Stimulated activated CD8-positive, alpha-beta memory T cell treated with anti-CD3 and anti-CD28 coated beads, Interleukin-4, amount 100 ng/mL, for 48 hours (primary cell): ENCODE measurements around the gene IGF2.

ENCODE experiments used
- DNase-seq: peaks from one replicate; pipeline ENCODE4 v3.0.0-alpha.2; 2020

IGF2 gene

DNA sequence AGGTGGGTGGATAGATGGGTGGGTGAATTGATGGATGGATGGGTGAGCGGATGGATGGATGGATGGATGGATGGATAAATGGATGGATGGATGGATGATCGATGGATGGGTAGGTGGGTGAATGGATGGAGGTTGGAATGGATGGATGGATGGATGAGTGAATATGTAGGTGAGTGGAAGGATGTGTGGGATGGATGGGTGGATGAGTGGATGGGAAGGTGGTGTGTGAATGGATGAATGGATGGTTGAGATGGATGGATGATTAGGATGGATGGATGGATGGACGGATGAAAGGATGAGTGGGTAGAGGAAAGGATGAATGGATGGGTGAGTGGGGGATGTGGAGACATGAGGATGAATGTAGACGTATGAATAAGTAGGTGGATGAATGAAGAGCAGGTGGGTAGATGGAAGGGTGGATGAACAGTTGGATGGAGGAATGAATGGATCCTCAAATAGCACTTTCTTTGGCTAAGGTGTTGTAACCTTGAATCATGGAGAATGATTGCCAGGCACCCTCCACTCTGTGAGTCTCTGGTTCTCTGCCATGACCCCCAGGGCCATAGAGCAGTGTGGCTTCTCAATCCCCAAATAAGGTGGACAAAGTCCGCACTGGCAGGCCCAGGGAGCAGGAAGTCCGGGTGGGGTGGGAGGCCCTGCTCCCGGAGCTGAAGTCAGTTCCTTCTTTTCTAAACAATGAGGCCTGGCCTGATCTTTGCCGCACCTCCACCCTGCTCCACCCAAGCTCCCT is 36.9 kb downstream of the IGF2 start:
- DNase-seq, result no peak

DNA sequence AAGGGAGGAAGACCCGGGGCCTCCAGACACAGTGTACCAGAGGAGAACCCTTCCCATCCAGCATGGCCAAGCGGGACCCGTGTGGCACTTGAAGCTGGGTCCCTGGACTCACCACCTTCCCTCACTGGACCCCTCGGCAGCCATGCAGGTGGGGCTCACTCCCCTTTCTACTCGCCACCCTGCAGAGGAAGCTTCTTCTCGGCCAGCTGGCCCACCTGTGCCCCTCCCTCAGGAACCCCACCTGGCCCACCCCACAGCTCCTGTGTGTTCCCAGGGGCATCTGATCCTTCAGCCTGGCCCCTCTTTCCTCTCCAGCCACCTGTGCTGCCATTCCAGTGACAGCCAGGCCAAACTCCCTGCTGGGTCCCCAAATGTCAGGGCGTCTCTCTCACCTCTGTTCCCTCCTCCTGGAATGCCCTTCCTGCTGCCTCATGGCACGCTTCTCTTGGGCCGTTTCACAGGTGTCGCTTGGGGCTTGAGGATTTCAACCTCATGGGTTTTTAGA is 38.0 kb downstream of the IGF2 start:
- no peak for DNase-seq

- no peak for DNase-seq
These were observed 38.6 kb downstream of the IGF2 start for GRCh38 chr11:2100361-2101170.

DNA sequence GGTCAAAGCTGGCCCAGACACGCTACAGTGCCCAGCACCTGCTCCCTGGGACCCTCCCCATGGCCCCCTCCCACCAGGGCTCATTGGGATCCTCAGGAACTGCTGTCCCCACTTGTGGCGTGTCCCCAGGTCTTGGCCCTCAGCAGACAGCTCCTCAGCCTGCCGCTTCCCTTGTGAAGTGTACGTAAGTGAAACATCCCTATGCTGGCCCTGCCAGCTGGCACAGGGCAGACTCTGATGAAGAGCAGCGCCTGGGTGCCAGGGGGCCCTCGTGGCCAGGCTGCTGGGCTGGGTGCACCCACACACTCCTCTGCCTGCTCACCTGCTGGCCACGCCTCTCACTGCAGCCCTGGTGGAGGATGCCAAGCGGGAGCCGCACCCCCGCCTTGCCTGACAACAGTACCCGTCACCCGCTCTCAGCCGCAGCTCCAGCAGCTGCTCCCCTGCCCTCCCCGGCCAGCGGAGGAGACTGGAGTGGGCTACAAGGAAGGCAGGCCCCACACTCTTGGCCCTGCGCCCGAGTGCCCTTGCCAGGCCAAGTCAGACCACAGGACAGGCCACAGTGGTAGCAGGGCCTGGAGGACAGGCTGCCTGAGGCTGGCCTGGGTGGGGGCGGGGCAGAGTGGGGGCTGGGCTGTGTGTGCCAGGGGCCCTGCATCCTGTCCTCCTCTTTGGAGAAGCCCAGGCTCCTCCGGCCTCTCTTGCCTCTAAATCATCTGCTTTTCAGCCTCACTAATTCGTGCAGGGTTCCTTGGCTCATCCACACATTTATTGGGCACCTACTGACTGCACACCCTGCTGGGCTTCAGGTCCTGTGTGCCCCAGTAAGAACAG is 39.5 kb downstream of the IGF2 start:
- no peak for DNase-seq

GRCh38 chr11:2098691-2099515 is 40.3 kb downstream of the IGF2 start:
- DNase-seq, result no peak

GRCh38 chr11:2097998-2098690 is 41.0 kb downstream of the IGF2 start:
- no peak for DNase-seq

GRCh38 chr11:2097356-2097997 is 41.7 kb downstream of the IGF2 start:
- no peak for DNase-seq

- no peak for DNase-seq
These were observed 42.3 kb downstream of the IGF2 start for GRCh38 chr11:2096919-2097301.

- DNase-seq, result no peak
These were observed 42.9 kb downstream of the IGF2 start for GRCh38 chr11:2096011-2096918.

DNA sequence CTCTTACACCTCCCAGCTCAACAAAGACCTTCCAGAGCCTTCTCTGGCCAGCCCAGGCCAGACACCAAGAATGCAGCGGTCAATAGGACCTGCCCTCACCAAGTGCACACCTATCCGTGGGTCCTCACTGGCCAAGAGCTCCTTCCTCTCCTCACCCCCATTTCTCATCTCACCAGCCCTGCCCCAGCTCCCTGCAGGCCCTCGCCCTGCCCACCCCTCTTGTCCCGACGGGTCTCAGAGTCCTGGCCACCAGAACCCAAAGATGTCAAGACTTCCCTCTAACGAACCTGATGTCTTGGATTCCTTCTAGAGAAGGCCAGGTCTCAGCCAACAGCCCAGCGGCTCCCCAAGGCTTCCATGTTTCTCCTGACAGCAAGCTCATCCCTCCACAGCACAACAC is 43.6 kb downstream of the IGF2 start:
- no peak for DNase-seq

- DNase-seq, result no peak
These were observed 44.0 kb downstream of the IGF2 start for GRCh38 chr11:2095198-2095520.

GRCh38 chr11:2094354-2095197 is 44.6 kb downstream of the IGF2 start:
- DNase-seq, result no peak

DNA sequence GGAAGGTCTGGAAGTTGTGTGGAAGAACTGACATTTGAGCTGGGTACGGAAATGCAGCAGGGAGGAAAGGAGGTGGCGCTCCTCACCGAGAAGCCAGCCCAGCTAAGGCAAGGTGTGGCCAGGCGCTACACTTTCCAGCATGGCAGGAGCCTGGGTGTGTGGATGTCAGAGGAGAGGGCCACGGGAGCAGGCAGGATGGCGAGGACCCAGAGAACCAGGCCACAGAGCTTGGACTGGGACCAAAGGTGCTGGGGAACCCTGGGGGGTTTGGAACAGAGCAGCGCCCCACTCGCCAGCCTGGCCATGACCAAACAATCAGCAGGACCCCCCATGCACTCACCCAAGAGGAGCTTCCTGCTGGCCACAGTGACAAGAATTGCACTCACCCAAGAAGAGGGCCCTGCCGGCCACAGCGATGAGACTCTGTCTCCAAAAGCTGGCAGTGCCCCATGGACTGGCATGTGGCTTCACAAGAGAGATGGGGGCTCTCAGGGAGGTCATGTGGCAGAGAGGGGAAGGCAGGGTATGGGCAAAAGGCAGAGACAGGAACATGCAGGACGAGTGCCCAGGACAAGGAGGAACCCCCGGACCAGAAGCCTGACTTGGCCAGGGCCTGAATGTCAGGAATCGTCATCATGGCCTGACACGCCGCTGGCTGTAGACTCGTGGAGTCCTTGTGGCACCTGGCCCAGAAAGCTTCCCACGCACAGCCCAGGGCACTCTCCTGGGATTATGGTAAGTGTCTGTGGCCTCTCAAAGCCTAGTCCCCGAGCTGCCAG is 45.4 kb downstream of the IGF2 start:
- no peak for DNase-seq

DNA sequence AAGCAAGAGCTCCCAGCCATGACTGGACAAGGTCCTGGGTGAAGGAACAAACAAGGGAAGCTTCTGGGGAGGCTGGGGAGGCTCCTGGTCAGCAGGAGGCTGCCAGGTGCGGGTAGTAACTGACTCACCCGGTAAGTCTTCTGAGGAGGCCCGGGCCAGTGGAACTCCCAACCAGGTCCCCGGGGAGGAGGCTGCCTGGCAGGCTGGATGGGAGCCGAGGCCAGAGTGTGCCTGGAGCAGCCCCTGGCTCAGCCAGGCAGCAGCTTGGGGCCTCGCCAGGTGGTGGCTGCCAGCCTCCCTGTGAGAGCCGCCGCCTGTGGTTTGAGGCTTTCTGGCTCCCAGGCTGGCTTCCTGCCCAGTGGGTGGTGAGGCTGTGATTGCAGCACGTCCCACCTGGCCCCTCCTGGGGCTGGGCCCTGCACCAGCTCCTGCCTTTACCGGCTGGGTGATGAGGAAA is 46.2 kb downstream of the IGF2 start:
- DNase-seq, result peak; percentile 70

DNA sequence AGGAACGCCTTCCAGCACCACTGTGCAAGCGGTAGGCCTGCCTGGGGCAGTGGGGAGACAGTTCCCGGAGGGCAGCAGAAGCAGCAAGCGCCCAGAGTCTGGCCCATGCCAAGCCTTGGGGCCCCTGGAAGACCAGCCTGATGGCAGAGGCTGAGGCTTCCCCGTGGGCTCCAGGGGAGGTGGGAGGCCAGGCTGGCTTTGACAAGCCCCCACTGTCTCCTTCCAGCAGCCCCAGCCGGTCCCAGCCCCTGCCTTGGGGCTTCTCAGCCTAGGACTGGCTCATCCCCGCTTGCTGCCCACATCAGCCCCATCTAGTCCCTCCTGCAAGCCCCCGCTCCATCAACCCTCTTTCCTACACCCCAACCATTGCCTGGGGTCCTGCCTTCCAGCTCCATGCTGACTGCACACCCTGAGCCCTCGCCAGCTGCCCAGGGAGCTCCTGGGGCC is 46.7 kb downstream of the IGF2 start:
- no peak for DNase-seq

DNA sequence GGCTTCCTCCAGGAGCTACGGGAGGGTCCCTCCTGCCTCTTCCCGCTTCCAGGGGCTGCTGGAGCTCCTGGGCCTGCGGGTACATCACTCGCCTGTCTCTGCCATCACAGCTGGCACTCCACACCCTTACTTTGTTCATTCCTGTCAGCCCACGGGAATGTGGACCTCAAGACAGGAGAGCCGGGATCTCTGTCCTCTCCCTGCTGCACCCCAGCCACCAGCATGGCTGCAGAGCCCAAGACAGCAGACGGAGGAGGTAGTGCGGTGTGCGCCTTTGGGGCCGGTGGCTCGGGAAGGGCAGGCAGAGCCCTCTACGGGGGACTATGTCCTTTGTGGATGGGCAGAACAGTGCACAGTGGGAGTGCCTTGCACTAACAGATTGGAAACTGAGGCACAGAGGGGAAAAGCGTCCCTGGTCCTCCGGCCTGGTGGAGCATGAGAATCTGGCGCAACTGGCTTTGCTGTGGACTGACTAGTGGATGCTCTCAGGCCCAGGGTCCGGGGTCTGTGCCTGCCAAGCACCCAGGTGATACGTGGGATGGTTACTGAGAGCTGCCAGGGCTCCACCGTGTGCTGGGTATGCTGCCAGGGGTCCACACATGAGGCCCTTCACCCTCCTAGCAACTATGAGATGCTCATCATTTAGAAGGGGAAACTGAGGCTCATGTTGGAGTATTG is 47.3 kb downstream of the IGF2 start:
- peak; percentile 14 for DNase-seq

DNA sequence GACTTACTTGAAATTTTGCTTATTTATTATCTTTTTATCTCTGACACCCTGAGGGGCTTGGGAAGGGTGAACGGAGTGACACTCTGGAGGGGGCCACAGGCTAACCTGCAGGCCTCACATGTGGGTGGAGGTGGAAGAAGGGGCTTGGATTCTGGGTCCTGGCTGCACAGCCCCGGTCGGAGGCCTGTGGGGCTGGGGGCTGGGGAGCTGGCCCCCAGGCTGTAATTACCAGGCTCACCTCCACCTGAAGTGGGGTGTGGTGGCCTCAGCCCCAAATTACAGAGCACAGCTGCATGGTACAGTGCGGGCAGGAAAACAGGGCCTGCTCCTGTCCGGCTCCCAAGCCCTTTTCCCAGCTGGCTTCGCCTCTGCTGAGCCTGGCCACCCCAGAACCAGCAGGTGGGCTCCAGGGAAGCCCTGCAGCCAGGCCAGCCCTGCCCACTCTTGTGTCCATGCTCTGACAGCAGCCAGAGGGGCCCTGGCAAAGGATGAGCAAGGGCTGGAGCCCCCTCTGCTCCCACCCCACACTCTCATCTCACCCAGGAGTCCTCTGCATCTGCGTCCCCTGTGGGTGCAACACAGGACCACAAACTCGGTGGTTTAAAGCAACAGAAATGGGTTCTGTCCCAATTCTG is 48.0 kb downstream of the IGF2 start:
- DNase-seq, result peak; percentile 13
